Measurements from ENCODE around the gene UST. TPM values are rescaled to one million over a fixed set of nuclear protein-coding genes. Genes with fewer than 3 reads are reported as not detected.

The UST gene
- total RNA-seq, 6 experiments from 2014 or later, result 0.44 to 1.9 (median 0.91) TPM

GRCh38 chr6:148898376-148899014, 151.7 kb downstream of the UST start:
- no peaks in the 10 kb centered on the region for H3K36me3 ChIP-seq
- intact Hi-C loops (cut with DNase I), result no loop called here
- TF ChIP-seq CTCF (IDR thresholded peaks at IDR 0.05), result no peak
- no peak for TF ChIP-seq POLR2A (IDR thresholded peaks at IDR 0.05)
- no peaks in the 10 kb centered on the region for H3K4me1 ChIP-seq
- no peak overlapping the region for H3K27ac ChIP-seq
- peaks cover 0 to 3% (median 1%) of the 10 kb centered on the region in 4 donors for H3K9me3 ChIP-seq
- H3K27me3 ChIP-seq, result no peaks in the 10 kb centered on the region
- WGBS (ENCODE audit: insufficient coverage, low coverage, low lambda C conversion rate, missing lambda C conversion rate), result 82% methylated on average over 4 of the region's 4 CpGs
- no peak for ATAC-seq
- H3K4me3 ChIP-seq, result no peak overlapping the region
- DNase-seq, result no peak

GRCh38 chr6:148904896-148905870, 158.4 kb downstream of the UST start:
- H3K4me3 ChIP-seq, result no peak overlapping the region
- no peaks in the 10 kb centered on the region for H3K36me3 ChIP-seq
- no peak for DNase-seq
- ATAC-seq, result no peak
- intact Hi-C loops (cut with DNase I), result no loop called here
- no peaks in the 10 kb centered on the region for H3K4me1 ChIP-seq
- no peaks in the 10 kb centered on the region for H3K27me3 ChIP-seq
- TF ChIP-seq CTCF (IDR thresholded peaks at IDR 0.05) (no peak), POLR2A (IDR thresholded peaks at IDR 0.05) (no peak)
- H3K9me3 ChIP-seq, result no peaks in the 10 kb centered on the region
- H3K27ac ChIP-seq, result no peak overlapping the region
- 78% methylated on average over 5 of the region's 5 CpGs for WGBS (ENCODE audit: insufficient coverage, low coverage, low lambda C conversion rate, missing lambda C conversion rate)

GRCh38 chr6:148905901-148906300, 159.1 kb downstream of the UST start:
- Histone ChIP-seq H3K27ac (no peak overlapping the region), H3K4me3 (no peak overlapping the region), H3K27me3 (no peaks in the 10 kb centered on the region), H3K4me1 (no peaks in the 10 kb centered on the region), H3K9me3 (no peaks in the 10 kb centered on the region), H3K36me3 (no peaks in the 10 kb centered on the region)
- 88% methylated on average over 6 of the region's 6 CpGs for WGBS (ENCODE audit: insufficient coverage, low coverage, low lambda C conversion rate, missing lambda C conversion rate)
- intact Hi-C loops (cut with DNase I), result no loop called here
- ATAC-seq (no peak), DNase-seq (no peak)
- TF ChIP-seq CTCF (IDR thresholded peaks at IDR 0.05) (no peak), POLR2A (IDR thresholded peaks at IDR 0.05) (no peak)

DNA sequence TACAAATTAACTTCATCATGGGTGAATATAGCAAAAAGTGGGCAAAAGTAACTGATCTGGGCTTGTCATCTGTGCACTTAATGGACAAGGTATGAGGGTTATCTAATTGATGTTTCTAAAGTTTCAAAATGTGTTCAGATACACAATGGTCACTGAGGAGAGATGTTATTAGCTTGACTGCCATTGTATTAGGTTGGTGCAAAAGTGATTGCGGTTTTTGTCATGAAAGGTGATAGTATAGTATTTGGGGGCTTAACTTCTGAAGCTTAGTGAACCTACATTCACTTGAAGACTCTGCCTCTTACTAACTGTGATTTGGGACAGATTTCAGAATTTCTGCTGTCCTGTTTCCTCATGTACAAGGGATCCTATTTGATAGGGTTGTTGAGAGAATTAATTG, 159.6 kb downstream of the UST start:
- intact Hi-C loops (cut with DNase I), result no loop called here
- H3K27me3 ChIP-seq, result no peaks in the 10 kb centered on the region
- TF ChIP-seq CTCF (IDR thresholded peaks at IDR 0.05) (no peak), POLR2A (IDR thresholded peaks at IDR 0.05) (no peak)
- ATAC-seq (no peak), DNase-seq (no peak)
- H3K9me3 ChIP-seq, result no peaks in the 10 kb centered on the region
- H3K4me1 ChIP-seq, result no peaks in the 10 kb centered on the region
- 60% methylated on average over 1 of the region's 1 CpG for WGBS (ENCODE audit: insufficient coverage, low coverage, low lambda C conversion rate, missing lambda C conversion rate)
- H3K27ac ChIP-seq, result no peak overlapping the region
- no peaks in the 10 kb centered on the region for H3K36me3 ChIP-seq
- H3K4me3 ChIP-seq, result no peak overlapping the region

All from right lobe of liver (tissue), 6 donors.